ENCODE data around the gene ROR2.
A peak's percentile ranks its signal among the peaks of the same experiment; 100 is the strongest.
"Not testable (repeated sequence)": the region's sequence is repeated elsewhere in the genome, so short reads cannot be mapped to it uniquely, and the experiment has no call there.

ROR2 gene

DNA sequence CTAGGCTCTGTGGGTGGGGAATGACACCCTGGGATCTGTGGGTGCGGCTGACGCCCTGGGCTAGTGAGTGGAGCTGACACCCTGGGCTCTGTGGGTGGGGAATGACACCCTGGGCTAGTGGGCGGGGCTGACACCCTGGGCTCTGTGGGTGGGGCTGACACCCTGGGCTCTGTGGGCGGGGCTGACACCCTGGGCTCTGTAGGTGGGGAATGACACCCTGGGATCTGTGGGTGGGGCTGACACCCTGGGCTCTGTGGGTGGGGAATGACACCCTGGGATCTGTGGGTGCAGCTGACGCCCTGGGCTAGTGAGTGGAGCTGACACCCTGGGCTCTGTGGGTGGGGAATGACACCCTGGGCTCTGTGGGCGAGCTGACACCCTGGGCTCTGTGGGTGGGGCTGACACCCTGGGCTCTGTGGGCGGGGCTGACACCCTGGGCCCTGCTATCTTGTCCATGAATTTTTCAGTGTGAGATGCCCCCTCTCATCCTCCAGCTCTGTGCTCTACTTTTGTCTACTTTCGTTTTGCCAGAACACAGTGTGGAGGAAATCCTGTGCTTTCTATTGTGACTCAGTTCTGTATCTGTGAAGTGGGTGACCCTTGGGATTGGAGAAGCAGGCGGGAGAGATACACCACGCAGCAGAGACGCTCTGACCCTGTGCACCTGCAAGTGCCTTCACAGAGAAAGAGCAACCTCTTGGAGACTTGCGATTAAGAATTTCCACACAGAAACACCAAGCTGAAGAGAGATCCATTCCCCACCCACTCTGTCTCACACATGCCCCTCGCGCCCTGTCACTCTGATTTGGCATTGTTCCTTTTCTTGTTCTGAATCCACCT, 151.5 kb downstream of the ROR2 start:
- DNase-seq (ENCODE audit: low read depth in 2 of 2), result not testable (repeated sequence)

DNA sequence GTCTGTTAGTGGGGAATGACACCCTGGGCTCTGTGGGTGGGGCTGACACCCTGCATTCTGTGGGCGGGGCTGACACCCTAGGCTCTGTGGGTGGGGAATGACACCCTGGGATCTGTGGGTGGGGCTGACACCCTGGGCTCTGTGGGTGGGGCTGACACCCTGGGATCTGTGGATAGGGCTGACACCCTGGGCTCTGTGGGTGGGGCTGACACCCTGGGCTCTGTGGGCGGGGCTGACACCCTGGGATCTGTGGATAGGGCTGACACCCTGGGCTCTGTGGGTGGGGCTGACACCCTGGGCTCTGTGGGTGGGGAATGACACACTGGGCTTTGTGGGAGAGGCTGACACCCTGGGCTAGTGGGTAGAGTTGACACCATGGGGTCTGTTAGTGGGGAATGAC, 152.5 kb downstream of the ROR2 start:
- DNase-seq (ENCODE audit: low read depth in 2 of 2), result not testable (repeated sequence)

DNA sequence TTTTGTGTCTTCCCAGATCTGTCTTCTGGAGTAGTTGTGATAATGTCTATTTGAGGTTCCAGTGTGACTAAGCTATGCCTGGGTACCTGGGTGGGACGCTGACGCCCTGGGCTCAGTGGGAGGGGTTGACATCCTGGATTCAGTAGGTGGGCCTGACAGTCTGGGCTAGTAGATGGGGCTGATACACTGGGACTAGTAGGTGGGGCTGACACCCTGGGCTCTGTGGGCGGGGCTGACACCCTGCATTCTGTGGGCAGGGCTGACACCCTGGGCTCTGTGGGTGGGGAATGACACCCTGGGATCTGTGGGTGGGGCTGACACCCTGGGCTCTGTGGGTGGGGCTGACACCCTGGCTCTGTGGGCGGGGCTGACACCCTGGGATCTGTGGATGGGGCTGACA, 153.5 kb downstream of the ROR2 start:
- not testable (repeated sequence) for DNase-seq (ENCODE audit: low read depth in 2 of 2)

DNA sequence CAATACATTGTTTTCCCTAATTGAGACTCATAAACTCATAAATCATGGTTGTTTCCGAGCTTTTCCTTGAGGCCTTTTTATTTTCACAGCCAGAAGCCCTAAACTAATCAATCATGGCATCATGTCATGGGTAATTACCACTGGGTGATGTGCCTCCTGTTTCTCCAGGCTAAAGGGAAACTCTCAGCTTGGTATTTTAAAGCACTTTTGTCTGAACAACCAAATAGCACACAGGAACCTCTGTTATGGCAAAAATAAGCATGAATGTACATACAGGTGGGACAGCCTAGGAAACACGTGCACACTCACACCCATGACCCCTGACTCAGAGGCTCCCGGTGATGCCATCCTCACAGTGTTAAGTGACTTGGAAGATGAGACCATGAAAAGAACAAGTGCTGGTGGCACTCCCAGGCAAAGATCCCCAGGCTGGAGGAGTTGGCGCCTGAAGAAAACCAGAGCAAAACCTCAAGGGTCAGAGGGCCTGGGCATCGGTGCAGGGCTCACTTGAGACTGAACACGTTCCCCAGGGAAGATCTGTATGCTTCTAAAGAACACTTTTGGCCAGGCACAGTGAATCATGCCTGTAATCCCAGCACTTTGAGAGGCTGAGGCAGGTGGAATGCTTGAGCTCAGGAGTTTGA, 154.3 kb downstream of the ROR2 start:
- no peak for DNase-seq (ENCODE audit: low read depth in 2 of 2)

DNA sequence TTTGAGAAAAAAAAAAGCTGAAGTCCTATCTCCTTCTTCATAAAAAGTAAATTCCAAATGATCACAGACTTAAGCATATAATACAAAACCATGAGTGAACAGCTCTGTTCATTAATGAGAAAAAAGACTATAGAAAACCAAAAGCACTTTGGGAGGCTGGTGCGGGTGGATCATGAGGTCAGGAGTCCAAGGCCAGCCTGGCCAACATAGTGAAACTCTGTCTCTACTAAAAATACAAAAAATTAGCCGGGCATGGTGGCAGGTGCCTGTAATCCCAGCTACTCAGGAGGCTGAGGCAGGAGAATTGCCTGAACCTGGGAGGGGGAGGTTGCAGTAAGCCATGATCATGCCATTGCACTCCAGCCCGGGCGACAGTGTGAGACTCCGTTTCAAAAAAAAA, 156.7 kb downstream of the ROR2 start:
- not testable (repeated sequence) for DNase-seq (ENCODE audit: low read depth in 2 of 2)

DNA sequence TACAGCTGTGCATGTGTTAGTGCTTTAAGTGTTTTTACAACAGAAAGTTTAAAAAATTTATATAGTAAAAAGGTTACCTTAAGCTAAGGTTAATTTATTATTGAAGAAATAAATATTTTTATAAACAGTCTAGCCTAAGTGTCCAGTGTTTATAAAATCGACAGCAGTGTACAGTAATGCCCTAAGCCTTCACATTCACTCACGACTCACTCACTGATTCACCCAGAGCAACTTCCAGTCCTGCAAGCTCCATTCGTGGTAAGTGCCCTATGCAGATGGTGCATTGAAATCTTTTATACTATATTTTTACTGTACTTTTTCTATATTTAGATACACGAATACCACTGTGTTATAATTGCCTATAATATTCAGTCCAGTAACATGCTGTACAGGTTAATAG, 159.1 kb downstream of the ROR2 start:
- DNase-seq (ENCODE audit: low read depth in 2 of 2), result no peak

DNA sequence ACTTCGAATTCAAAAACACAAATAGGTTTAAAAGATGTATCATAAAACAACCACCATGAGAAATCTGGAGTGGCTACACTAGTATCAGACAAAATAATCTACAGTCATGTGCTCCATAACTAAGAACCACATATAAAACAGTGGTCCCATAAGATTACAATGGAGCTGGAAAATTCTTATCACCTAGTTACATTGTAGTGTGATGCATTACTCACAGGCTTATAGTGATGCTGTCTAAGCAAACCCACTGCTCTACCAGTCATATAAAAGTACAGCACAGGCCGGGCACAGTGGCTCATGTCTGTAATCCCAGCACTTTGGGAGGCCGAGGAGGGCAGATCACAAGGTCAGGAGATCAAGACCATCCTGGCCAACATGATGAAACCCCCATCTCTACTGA, 160.1 kb downstream of the ROR2 start:
- no peak for DNase-seq (ENCODE audit: low read depth in 2 of 2)

DNA sequence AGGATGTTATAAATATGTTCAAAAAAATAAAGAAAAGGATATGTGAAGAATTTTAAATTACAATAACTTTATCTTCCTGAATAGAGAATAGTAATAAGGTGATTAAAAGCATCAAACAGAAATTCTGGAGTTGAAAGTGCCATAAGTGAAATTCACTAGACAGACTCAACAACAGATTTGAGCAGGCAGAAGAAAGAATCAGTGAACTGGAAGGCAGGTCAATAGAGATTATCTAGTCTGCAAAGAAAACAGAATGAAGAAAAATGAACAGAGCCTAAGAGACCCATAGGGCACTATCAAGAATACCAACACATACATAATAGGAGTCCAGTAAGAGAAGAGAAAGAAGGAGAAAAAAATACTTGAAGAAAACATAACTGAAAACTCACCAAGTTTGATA, 162.1 kb downstream of the ROR2 start:
- no peak for DNase-seq (ENCODE audit: low read depth in 2 of 2)

DNA sequence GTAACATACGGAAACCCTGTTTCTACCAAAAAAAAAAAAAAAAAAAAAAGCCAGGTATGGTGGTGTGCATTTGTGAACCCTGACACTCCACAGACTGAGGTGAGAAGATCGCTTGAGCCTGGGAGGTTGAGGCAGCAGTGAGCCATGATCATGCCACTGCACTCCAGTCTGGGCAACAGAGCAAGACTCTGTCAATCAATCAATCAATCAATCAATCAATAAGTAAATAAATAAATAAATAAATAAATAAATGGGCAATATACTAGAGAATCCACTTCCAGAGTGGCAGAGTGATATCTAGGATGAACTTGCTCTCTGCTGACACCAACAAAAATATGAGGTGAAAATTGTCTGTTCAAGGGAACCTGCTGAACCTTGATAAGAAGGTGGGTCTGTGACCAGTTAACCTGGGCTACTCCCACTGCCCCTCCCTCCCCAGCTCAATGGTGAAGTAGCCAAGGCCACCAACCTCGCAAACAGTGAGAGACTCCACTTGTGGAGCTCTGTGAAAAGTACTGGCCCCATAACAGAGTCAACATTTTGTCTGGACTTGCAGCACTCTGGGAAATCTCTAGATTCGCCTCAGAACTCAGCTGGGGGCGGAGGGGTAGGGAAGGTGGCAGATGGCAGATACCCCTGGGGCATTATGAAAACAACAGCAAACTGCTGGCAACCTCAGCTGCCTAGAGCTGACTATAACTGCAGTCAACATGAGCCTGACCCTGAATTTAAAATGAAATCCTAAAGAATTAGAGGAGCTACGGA, 163.7 kb downstream of the ROR2 start:
- DNase-seq (ENCODE audit: low read depth in 2 of 2), result no peak

DNA sequence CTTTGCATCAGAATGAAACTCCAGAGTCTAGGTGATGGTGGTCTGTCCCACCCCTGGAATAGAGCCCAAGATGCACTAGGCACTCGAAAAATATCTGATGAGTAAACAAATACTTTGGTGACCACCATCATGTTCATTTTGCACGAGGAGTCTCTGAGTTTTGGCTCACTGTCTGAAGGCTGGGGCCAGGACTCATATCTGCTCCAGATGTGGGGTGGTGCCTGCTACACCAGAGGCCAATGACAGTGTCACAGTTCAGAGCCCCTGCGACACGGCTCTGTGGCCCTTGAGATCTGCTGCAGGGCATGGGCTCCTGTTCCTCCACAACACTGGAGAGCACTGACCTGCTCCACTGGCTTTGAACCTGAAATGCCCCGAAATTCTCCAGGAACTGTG, 164.6 kb downstream of the ROR2 start:
- no peak for DNase-seq (ENCODE audit: low read depth in 2 of 2)

DNA sequence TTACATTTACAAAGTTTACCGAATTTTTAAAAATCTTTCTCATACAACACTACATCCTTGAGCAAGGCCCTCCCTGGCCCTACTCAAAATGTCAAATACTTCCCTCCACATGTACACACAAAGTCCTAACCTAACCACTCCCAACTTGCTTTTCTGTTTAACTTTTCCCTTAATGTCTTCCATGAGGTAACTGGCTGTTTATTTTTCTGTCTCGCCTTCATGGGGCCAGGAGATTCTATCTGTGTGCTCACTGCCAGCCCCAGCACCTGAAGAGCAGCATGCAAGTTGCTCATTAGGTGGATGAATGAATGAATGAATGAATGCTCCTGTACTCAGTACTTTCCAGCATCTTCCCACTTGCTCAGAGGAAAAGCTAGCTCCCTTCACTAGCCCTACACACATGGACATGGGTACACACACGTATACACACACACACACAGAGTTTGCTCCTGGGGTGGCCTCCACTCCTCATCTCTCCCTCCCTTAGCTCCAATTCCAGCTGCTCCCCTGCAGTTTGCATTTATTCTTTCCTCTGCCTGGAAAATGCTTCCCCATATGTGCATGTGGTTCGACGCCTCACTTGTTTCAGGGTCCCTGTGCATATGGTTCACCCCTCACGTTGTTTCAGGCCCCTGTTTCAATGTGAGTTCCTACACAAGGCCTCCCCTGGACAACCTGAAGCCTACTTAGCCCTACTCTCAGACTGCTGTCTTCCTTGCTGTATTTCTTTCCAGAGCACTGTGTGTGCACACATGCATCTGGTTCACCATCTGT, 165.2 kb downstream of the ROR2 start:
- DNase-seq (ENCODE audit: low read depth in 2 of 2), result no peak

DNA sequence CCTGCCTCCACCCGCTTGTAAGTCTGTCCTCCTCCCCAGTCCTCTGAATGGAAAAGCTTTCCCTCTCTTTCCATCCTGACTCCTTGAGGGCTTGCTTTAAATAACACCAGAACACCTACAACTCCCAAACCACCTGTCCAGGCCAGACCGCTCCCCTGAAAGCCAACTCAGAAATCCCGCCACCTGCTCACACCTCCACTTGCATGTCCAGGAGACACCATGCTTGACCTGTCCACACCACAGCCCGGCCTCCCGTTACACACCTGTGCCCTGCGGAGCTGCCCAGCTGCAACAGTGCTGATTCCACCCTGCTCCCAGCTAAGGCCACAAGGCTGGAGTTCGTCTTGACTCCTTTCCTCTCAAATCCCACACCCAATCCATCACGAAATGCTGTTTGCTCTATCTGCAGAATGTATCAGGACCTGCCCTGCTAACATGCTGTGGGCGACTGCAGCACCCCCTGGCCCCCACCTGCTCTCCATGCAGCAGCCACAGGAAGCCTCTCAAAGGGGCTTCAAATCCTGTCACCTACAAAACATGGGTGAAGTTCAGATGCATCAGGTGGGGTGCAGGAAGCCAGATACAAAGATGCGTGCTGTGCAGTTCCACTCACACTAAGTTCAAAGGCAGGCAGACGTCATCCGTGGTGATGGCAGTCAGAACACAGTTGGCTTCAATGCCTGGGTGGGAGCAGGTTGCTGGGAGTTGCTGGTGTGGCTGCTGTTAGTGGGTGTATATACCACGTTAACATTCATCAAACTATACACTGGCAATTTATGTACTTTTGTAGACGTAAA, 166.0 kb downstream of the ROR2 start:
- DNase-seq (ENCODE audit: low read depth in 2 of 2), result no peak

DNA sequence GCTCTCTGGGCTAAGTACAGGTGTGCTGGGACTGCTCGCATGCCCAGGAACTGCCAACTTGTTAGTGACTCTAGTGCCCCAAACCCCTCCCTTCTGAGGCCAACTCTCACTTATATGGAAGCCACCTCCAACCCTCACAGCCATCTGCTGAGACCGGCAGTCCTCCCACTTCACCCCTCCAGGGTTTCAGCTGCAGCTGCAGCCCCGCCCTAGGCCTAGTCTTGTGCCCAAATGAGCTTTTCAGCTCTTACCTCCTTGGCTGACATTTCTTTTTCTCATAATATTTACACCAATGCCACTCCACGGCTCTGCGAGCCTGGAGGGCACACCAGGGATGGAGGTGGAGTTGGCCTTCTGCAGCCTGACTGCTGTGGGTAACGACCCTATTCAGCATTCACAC, 166.6 kb downstream of the ROR2 start:
- no peak for DNase-seq (ENCODE audit: low read depth in 2 of 2)

DNA sequence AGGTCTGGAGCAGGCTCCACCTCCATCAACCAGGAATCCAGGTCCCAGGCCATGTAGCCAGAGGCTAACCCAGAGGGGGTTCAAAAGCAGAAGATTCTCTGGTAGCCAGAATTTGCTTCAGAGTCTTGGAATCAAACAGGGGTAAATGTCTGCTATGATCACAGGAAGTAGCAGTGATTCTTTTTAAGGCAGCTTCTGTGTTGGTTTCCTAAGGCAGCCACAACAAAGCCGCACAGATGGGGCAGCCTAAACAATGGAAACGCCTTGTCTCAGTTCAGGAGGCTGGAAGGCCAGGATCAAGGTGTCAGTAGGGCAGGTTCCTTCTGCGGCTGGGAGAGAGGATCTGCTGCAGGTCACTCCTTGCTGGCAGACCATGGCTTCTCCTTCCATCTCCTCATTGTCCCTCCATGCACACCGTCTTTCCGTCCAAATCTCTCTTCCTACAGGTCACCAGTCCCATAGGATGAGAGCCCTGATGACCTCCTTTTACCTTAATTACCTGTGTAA, 167.3 kb downstream of the ROR2 start:
- no peak for DNase-seq (ENCODE audit: low read depth in 2 of 2)

DNA sequence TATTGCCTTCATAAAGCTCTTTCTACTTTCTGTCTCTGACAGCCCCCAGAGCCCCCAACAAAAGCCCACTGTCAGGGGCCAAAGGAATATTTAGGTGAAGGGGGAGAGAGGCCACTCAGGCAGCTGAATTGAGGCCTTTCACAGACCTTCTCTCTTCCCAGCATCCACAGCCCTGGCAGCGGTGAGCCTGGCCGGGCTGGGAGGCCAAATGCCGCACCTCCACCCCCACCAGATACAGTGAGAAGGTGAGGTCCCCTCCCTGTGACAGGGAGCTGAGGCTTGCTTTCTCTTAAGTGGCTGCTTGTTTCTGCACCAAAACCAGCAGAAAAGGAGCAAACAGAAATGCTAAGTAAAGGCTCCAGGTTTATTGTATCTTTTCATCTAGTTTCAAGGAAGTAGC, 168.1 kb downstream of the ROR2 start:
- no peak for DNase-seq (ENCODE audit: low read depth in 2 of 2)

DNA sequence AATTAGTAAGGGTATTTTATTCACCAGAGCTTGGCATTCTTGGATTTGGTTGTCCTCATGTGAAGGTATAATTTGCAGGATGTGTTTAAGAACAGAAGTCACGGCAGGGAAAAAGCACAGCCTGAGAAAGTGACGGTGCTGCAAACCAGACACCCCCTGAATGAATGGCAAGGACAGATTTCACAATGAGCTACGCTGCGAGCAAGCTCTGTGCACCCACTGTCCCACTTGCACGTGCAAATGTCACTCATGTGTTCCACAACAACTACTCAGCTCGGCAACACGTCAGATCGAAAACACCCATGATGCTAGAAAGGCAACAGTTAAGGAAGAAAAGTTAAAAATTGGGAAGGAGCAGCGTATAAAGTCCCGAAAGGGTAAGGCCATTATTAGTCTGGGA, 168.9 kb downstream of the ROR2 start:
- DNase-seq (ENCODE audit: low read depth in 2 of 2), result no peak

DNA sequence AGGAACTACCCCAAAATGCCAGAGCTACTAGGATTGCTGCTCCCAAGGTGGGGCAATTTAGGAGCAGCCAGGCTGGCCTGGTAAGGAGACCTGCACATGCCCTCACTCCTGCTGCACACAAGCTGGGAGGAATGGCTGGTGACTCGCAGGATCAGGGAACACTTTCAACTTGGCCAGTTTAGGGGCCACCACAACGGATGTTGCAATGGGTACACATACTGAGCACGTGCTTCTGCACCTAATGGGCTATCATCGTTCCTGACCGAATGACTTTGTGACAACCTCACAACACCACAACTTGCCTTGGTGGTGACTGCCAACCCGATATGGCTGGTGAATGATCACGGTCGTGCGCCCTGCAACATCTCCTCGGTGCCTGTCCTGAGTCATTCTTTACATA, 172.0 kb downstream of the ROR2 start:
- no peak for DNase-seq (ENCODE audit: low read depth in 2 of 2)

DNA sequence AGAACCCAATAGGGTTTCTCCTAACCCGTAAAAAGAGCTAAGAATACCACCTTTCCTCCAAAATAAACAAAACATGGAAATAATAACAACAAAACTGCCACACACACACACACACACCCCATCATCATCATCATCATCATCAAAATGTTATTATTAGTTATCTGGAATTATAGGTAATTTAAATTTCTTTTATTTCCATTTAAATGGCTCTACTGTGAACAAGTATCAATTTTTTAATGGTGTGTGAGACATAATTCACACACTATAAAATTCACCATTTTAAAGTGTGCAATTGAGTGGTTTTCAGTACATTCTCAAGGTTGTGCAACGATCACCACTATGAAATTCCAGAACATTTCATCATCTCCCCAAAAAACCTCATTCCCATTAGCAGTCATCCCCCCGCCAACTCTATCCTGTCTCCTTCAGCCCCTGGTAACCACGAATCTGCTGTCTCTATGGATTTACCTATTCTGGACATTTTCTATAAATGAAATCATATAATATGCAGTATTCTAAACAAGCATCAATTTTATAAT, 172.7 kb downstream of the ROR2 start:
- peak; percentile 85 to 87 for DNase-seq (ENCODE audit: low read depth in 2 of 2)

DNA sequence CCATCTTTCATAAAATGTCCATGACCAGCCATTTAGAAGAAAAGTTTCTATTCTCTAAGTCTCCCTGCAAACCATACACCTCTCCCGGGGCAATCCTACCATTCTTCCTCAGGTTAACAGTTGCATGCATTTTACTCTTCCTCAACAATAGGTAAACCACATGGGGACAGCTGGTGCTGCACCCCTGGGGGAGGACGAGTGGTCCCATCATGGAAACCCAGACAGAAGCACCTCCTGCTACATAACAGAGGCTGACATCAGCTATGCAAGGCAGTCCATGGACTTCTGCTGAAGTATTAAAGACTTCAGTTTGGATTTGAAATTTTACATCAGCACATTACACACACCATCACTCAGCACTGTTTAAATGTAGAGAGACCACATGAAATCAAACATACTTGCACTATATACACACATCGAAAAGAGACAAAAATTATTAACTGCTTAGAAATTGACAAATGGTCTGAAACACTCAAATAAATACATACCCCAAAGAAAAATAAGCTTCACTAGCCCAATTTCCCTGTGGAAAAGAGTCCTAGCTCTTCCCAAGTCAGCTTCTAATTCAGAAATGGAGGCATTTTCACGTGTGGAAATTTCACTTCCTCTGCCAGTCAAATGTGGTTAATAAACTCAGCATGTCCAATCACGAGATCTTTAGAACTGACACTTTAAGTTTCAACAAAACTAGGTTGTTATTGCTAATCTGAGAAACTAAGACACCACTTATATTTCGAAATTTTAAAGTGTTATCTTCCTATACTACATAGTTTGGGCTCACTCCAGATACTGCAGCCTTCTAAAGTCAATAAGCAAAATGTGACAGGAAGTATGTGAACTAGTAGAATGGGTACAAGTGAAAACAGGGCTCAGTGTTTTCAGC, 173.4 kb downstream of the ROR2 start:
- no peak for DNase-seq (ENCODE audit: low read depth in 2 of 2)

DNA sequence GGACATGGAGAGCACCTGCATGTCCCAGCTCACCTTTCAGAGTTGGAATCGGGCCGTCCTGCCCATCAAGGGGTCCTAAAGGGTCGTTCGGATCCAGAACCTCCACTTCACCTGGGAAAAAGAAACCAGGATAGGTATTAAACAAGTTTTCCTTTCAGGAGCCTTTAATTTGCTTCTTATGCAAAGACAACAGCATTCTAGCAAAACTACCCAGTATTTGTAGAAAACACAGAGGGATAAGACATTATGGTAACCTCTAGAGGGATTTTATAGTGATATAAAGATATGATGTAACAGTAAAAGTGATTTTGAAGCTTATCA, 174.4 kb downstream of the ROR2 start:
- DNase-seq (ENCODE audit: low read depth in 2 of 2), result no peak

Measured in fibroblast of skin of left quadriceps (primary cell).